ENCODE results near the gene TSPEAR.

- no peak for TF ChIP-seq CTCF (IDR thresholded peaks at IDR 0.05; ENCODE audit: insufficient read depth, low read length, poor library complexity, severe bottlenecking)
- TF ChIP-seq EZH2phosphoT487 (conservative IDR thresholded peaks at IDR 0.05; ENCODE audit: low read length) = no peak
Measured at GRCh38 chr21:44758141-44758561, 46.8 kb upstream of the TSPEAR start.

Data from SU-DHL-6 (cell line).